GM11168 (cell line): Measurements from ENCODE around the gene BHLHE23.

Source experiments
- in situ Hi-C: fragments of 300-500 bp; cut with MboI; formaldehyde crosslinking; loops from one replicate; pipeline ENCODE4 v1.12.0; 2022; ENCODE audit warnings: low sequenced_read_pairs; ENCODE audit not compliant: unreplicated experiment

BHLHE23 gene

DNA sequence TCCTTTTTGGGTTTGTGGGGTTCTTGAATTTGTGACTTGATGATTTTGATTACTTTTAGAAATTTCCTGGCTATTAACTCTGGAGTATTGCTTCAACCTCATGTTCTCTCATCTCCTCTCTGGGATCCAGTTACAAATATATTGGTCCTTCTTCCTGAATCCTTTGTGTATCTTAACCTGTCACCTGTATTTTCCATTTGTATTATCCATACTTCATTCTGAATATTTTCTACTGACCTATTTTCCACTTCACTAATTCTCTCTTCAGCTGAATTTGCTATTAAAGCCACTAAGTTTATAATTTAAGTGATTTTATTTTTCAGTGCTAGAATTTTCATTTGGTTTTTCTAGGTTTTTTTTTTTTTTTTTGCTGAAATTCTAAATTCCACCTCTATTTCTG is 6.4 kb upstream of the BHLHE23 start:
- in situ Hi-C loops: loop anchor here (5.0 kb wide), 1 partner anchor 36 kb away; no protein-coding TSS in a partner anchor

DNA sequence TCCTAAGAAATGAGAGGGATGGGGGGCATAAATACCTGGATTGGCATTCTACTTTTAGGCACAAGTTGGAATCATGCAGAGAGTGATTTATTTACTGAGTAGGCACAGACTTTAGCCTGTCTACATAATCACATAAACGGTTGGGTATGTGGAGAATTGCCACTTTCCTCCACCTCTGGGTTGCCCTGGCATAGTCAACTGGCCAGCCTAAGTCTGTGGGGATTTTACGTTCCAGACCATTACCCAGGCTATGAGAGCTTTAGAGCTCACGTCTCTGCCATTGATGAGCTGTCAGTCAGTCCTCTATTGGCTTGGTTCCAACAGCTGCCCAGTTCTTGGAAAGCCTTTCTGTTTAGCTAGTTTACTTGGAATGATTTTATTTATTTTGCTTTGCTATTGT is 5.0 kb upstream of the BHLHE23 start:
- in situ Hi-C loops: loop anchor here (5.0 kb wide), 1 partner anchor 34 kb away; no protein-coding TSS in a partner anchor

DNA sequence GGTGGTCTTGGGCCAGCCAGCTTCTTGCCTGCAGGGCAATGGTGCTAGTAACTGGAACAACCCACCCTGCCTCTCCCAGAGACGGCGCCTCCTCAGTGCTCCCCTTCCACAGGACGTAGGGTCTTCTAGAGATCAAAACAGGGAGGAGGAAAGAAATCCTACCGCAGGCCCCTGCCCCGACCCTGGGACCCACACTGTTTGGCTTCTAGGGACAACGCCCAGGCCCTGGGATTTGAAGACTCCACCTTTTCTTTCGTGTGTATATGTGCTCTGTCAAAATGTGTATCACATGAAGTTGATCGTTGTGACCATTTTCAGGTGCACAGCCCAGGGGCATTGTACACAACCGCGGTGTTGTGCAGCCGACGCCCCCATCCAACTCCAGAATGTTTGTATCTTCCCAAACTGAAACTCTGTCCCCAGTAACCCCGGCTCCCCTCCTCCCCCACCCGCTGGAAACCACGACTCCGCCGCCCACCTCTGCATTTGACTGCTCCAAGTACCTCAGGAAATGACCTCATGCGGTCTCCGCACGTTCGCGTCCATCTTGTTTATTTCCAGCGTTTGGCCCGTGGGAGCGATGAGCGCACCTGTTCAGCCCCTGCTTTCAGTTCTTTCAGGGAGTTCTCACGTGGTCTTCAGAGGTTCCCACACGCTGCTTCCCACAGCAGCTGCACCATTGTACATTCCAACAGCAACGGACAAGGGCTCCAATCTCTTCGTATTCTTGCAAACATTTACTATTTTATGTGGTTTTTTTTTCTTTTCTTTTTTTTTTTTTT is 3.4 kb upstream of the BHLHE23 start:
- in situ Hi-C loops: loop anchor here (5.0 kb wide), 1 partner anchor 33 kb away; no protein-coding TSS in a partner anchor

DNA sequence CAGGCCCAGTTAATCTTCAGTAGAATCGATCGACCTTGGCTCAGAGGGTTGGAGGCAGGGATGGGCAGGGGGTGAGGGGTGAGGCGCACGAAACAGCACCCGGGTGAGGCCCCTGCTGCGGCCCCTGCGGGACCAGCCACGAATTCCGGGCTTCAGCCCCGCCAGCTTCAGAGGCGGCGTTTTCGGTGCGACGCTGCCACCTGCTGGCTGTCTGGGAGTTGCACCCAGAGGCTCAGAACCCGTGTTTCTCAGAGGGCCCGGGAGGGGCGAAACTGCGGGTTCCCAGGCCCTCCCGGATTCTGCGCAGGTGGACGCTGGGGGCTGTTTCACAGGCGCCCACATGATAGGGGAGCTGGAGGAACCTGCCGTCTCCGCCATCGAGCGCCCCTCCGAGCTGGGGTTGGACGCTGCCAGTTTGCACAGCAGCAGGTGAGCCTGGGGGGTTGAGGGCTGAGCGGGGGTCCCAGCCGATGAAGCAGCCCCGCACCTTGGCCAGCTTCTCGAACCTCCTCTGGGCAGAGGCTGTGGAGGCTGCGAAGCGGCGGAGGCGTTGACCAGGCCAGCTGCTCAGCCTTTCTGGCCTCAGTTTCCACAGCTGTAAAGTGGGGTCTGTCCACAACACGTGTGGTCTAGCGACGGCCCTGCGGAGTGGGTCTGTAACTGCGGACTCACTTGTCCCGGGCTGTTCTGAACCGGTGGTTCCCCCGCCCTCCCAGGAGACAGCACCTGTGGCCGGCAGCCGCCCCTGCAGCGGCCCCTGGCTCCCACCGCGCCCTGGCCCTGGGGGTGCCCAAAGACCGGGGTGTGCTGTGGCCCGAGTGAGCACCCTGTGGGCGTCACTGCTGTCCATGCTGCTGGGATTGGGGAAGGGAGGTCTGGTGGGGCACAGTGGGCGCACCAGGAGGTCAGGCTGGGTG is 2.5 kb upstream of the BHLHE23 start:
- in situ Hi-C loops: no loop called here

DNA sequence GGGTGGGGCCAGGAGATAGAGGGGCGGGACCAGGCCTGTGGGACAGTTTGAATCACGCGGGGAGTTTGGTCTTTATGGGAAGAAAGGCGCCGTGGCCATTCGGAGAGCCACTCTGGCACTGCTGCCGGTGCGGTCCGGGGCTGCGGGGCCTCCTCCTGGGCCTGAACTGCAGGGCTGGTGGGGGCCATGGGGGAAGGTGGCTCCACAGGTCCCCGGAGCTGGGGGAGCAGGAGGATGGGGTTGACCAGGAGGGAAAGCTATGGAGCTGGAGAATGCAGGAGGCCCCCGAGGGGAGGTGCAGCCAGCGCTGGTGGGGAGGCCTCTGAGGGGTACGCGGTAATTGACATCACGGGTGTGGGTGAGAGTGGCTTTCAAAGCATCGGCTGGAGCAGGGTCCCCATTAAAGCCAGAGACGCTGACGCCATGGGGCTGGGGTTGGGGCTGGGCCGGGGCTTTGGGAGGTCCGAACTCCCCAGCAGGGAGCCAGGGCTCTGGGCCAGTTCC is 1.8 kb upstream of the BHLHE23 start:
- in situ Hi-C loops: no loop called here

DNA sequence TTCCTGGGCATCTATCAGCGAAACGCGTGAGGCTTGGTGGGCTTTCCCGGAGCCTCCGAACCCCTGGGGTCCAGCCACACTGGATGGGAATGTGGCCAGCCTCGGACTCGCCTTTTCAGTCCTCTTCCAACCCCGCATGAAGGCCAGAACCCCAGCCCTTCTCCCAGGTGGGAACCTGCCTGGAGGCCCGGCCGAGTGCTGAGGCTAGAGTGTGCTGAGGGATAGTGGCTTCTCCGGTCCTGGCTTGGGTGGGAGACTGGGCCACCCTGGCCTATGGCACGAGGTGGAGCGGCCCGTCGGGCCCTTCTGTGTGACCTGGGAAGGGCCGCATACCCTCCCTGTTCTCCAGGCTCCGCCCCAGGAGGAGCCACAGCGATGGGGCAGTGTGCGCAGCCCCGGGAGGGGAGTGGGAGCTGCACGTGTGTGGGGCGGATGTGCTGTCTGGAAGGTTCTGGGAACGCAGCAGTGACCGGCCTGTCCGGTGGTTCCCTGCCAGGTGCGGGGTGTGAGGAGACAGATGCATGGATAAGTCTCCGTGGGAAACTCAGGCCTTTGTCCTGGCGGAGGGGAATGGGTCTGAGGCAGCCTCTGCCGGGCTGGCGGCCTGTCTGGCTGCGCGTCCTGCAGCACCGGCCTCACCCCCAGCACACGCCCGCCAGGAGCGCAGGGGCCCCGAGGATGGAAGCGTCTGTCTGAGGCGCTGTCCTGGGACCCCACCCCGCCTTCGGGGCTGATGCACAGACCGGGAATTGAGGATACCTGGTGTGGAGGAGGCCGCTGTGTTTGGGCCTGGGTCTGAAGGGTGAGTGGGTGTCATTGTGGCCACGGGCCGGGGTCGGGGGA is 1.1 kb upstream of the BHLHE23 start:
- in situ Hi-C loops: no loop called here

DNA sequence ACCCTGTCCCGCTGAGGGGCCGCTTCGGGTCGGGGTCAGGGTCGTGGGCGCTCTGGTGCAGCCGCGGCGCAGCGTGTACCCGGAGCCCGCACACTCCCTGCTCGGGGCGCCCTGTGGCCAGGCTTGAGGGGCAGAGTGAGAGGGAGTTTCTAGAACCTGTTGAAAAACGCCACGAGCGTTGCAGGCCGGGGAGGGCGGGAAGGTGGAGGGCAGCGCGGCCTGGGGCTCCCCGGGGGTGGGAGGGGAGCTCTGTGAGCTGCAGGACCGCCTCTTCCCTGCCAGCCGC is 539 bp upstream of the BHLHE23 start:
- in situ Hi-C loops: no loop called here

DNA sequence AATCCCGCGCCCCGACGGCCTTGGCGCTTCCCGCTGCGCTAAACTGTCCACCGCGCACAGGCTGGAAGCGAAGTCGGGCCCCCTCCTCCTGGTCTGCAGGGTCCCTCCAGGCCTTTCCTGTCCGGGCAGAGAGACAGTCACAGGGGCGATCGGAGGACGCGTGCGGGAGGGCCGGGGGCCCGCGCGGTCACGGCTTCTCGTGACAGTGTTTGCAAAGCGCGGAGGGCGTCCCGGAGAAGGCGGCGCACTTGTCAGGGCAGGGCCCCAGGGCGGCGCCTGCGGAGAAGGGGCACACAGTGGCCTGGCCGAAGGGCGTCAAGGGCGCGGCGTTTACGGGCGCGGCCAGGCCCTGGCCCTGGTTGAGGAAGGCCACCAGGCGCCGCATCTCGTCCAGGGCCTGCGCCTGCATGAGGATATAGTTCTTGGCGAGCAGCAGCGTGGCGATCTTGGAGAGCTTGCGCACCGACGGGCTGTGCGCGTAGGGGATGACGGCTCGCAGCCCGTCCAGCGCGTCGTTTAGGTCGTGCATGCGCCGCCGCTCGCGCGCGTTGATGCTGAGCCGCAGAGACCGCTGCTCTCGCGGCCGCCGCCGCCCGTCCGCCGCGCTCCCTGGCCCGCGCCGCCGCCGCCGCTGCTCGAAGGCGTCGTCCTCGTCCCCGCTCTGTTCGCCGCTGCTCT is 763 bp downstream of the BHLHE23 start:
- in situ Hi-C loops: no loop called here

DNA sequence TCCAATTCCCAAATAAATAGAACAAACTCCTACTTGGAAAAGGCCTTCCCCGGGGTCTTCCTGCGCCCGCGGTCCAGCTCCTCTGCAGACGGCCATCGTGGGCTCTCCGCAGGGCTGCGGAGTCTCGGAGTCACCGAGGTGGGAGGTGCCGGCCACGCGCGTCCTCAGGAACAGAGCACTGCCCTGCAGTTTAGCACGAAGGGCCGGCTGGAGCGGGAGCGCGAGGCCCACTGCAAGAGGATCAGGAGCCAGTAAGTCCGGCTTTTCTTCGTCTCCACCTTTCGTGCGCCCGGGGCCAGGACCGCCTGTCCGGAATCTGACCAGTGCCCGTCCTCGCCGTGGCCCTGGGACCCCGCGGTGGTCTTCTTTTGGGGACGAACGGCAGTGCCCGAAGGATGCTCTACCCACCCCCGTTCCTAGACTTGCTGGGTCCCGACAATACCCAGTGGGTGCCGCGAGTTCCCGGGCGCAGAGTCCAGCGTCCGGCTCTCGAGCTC is 1.4 kb downstream of the BHLHE23 start:
- in situ Hi-C loops: no loop called here

DNA sequence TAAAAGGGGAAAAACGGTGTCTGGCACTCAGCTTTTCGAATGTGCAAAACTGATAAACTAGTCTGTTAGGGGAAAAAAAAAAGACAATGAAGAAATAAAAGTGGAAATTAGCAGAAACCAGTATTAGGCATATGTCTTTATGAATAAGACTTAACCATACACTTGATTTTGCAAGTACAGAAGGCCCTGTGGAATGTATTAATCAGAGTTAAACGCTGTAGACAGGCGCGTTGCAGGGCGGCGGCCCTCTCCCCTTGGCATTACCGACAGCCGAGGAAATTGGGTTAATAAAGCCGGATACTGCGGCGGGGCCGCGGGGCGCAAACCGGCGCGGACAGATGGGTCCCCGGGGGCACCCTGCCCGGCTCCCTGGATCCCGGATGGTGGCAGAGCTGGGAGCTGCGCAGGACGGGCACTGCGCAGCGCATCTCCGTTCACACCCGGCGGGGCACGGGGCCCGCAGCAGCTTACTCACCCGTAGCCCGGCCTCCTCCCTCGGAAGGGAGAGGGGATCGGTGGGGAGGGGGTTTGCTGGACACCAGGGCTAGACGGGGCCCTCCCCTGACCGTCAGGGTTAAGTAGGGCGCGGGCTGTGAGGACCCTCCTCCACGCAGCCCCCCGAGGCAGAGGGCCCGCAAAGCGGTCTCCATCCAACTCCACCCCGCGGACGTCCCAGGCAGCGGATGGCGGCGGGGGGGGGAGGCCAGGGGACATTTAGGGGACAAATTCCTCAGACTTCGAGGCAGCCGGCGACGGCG is 2.0 kb downstream of the BHLHE23 start:
- in situ Hi-C loops: no loop called here

DNA sequence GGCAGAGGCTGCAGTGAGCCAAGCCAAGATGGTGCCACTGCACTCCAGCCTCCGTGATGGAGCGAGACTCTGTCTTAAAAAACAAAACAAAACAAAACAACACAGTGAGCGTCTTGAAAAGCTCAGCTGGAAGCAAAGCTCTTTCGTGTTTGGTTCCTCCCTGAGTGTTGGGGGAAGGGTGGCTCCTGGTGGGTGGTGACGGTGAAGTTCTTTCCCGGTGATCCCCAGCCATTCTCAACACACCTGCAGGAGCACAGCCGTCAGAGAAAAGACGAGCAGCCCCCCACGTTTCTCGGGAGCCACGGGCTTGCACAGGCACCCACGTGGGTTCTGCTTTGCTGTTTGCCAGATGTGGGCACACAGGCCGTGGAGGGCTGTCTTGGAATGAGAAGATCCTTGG is 3.2 kb downstream of the BHLHE23 start:
- in situ Hi-C loops: no loop called here

DNA sequence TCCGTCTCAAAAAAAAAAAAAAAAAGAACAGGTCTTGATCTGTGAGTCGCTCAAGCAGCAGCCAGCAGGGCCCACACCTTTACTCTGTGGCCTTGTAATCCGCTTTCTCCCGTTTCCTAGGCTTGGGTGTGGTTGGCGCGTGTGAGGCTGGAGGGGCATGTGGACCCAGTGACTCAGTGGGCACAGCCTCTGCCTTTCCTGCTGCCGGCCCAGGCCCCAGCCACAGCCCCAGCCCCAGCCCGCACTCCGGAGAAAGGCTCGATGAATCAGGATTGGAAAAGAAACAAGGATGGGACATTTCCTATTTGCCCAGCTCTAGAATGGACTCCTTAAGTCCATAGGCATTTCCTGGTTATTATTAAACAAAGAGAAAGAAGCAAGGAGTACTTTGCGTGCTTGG is 4.3 kb downstream of the BHLHE23 start:
- in situ Hi-C loops: no loop called here

DNA sequence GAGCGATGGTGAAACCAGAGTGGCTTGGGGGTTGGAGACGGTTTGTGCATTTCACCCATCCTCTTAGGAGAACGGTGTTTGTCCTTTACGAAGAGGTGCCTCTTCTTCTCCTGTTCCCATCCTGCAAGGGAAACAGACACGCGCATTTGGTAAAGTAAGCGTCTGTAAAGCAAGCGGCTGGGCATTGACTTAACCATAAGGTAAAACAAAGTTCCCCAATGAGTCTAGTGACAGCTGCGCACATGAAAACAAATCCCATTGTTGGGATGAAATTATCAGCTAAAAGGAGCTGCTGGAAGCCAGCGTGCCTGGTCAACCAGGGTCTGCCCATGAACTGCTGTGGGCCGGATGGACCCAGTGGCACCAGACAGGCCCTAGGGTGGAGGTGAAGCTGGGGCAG is 5.8 kb downstream of the BHLHE23 start:
- in situ Hi-C loops: no loop called here

DNA sequence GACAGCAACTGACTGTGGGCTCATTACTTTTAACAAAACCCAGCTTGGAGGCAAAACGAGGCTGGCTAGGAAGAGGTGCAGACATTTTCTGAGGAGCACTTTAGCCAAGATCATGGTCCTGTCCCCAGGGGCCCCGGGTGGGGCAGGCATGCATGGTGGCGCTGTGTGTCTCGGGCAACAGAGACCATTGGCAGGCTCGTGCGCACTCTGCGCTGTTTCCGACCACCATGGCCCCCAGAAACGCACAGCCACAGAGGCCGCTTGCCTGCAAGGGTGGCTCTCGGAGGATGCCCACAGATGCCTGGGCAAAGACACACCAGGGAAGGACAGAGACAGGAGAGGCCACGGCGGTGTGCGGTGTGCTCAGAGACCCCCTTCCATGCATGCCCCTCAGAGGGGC is 6.7 kb downstream of the BHLHE23 start:
- in situ Hi-C loops: no loop called here

DNA sequence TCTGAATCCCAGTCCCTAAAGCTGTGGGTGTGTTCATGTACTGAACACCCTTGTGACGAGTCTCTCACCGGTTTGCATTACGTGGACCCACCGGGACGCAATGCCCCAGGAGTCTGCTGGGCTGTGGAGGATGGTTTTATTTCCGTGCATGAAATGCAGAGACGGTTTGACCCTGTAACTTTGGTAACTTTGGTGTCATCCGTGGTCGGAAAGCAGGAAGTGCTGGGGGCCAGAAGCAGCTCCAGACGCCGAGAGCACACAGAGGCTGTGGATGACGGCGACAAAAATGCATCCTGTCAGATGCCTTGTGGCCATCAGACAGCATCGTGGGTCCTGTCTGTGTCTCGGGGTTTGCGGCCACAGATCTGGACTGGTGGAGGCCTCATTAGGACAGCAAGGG is 7.2 kb downstream of the BHLHE23 start:
- in situ Hi-C loops: no loop called here

DNA sequence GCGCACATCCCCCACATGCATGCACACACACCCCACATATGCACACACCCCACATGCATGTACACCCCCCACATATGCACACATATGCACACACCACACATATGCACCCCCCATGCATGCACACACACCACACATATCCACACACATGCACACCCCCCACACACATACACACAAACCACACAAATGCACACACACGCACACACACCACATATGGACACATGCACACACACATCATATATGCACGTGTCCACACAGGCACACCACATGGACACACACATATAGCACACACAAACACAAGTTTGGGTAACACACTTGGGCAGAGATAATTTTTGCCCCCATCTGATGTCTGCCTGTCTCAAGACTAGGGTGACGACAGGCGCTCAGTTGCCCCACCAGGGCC is 8.3 kb downstream of the BHLHE23 start:
- in situ Hi-C loops: no loop called here

DNA sequence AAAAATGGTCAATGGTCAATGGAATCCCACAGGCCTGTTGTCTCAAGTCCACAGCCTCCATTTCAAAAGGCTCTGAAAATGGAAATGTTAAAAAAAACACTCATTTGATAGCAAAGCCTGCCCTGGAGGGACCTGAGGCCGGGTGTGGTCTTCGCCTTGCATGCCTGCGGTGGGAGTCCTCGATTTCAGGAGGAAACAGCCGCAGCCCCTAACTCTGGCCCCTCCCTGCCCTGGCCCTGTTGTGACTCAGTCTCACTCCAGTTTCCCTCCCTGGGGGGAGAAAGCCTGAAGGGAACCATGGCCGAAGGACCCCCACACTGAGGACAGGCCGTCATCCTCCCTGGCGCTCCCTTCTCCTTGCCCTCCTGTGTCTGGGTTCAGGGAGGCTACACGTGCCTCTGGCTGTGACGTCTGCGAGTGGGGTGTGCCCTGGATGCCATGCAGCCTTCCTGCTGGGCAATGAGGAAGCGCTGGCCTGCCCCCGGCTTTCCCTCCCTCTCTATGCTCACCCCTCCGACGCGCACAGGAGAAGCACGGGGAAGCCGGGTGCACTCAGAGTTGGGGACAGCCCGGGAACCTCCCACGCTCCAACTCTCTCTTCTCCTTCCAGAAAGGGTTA is 9.2 kb downstream of the BHLHE23 start:
- in situ Hi-C loops: no loop called here

DNA sequence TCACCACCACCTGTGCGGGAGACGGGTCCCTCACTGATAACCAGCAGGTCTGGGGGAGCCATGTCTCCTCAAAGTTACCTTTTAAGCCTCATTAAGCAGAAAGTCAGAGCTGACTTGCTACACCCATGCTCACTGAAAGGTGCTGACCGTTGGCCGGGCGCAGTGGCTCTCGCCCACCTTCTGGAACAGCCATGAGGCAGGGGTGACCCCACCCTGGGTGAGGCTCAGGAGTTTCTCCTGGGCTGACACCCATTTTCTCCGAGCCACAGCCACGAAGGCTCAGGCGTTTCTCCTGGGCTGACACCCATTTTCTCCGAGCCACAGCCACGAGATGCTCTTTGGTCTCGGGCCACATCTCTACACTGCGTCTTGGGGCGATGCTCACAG is 10.2 kb downstream of the BHLHE23 start:
- in situ Hi-C loops: no loop called here
